SK-N-SH (cell line): ENCODE results near the gene TRIM71. TPM values are rescaled to one million over a fixed set of nuclear protein-coding genes. Genes with fewer than 3 reads are reported as not detected.

Experiments used
- CTCF ChIA-PET: fragments of 300-600, 350-600 bp; formaldehyde crosslinking; extraction: SDS; loops from one replicate; lab custom pipeline; 2021; lab: Yijun Ruan, JAX
- POLR2A ChIA-PET: fragments of 350-600 bp; sonication (Branson Sonifier 250); formaldehyde crosslinking; extraction: SDS; loops from one replicate; lab custom pipeline; 2020; ENCODE audit warnings: antibody characterized with exemption, inconsistent platforms; lab: Yijun Ruan, JAX
- DNase-seq: peaks from one replicate; pipeline ENCODE4 v3.0.0; 2012
- H2AFZ ChIP-seq: fragments of 200-600 bp; sonication (generic); 2 replicates; pipeline ENCODE4 v1.8.1; 2016; ENCODE audit warnings: antibody characterized with exemption, mild to moderate bottlenecking, low read depth
- H3F3A ChIP-seq: fragments of 200-600 bp; sonication (generic); replicated peaks from 2 replicates; pipeline ENCODE3; 2016; ENCODE audit warnings: antibody characterized with exemption, mild to moderate bottlenecking; ENCODE audit not compliant: insufficient read depth
- H3K27ac ChIP-seq, 2 experiments: fragments of 200-500 bp in 1 of 2; fragments of 200-600 bp in 1 of 2; sonication (Bioruptor generic) in 1 of 2; sonication (generic), shearing (Covaris generic) in 1 of 2; 2 replicates each; pipeline versions ENCODE4 v1.5.1 to v1.6.1; 2014 to 2016; ENCODE audit warnings: low read depth in 2 of 2, inconsistent platforms in 1 of 2, low read length in 1 of 2, mild to moderate bottlenecking in 1 of 2, mixed read lengths in 1 of 2
- H3K27me3 ChIP-seq: fragments of 200-600 bp; sonication (generic), shearing (Covaris generic); 2 replicates; pipeline ENCODE4 v1.6.1; 2016; ENCODE audit warnings: mixed run types; ENCODE audit not compliant: insufficient read depth
- H3K36me3 ChIP-seq, 2 experiments: fragments of 200-500 bp in 1 of 2; fragments of 200-600 bp in 1 of 2; sonication (Bioruptor generic) in 1 of 2; sonication (generic) in 1 of 2; replicated peaks in 1 of 2; 2 replicates each; pipeline versions ENCODE3 to v1.5.1; 2014 to 2016; ENCODE audit warnings: low read length in 1 of 2, mild to moderate bottlenecking in 1 of 2; ENCODE audit not compliant: insufficient read depth in 2 of 2, control insufficient read depth in 1 of 2
- H3K4me1 ChIP-seq, 2 experiments: fragments of 200-500 bp in 1 of 2; fragments of 200-600 bp in 1 of 2; sonication (Bioruptor generic) in 1 of 2; sonication (generic), shearing (Covaris generic) in 1 of 2; 2 replicates each; pipeline versions ENCODE4 v1.5.1 to v1.6.1; 2014 to 2016; ENCODE audit warnings: low read depth in 1 of 2, low read length in 1 of 2, mixed run types in 1 of 2; ENCODE audit not compliant: insufficient read depth in 2 of 2, control insufficient read depth in 1 of 2
- H3K4me2 ChIP-seq: fragments of 200-600 bp; sonication (generic), shearing (Covaris generic); 2 replicates; pipeline ENCODE4 v1.6.1; 2017; ENCODE audit warnings: mixed run types
- H3K4me3 ChIP-seq, 2 experiments: fragments of 200-500 bp in 1 of 2; fragments of 200-600 bp in 1 of 2; sonication (Bioruptor generic) in 1 of 2; sonication (generic), shearing (Covaris generic) in 1 of 2; 2 replicates each; pipeline versions ENCODE4 v1.5.1 to v1.8.1; 2014 to 2016; ENCODE audit warnings: low read depth in 2 of 2, inconsistent platforms in 1 of 2, low read length in 1 of 2, mild to moderate bottlenecking in 1 of 2, mixed read lengths in 1 of 2, moderate library complexity in 1 of 2
- H3K79me2 ChIP-seq: fragments of 200-600 bp; sonication (generic); 2 replicates; pipeline ENCODE4 v1.8.1; 2017; ENCODE audit warnings: mild to moderate bottlenecking; ENCODE audit not compliant: insufficient read depth
- H3K9ac ChIP-seq: fragments of 200-600 bp; sonication (generic); 2 replicates; pipeline ENCODE4 v1.6.1; 2017; ENCODE audit warnings: mixed run types
- H3K9me2 ChIP-seq: fragments of 200-600 bp; sonication (generic); 2 replicates; pipeline ENCODE4 v1.6.1; 2017; ENCODE audit warnings: mixed run types
- H3K9me3 ChIP-seq: fragments of 200-600 bp; sonication (generic); 2 replicates; pipeline ENCODE4 v1.6.1; 2017; ENCODE audit warnings: mixed run types, mild to moderate bottlenecking, moderate library complexity
- H4K20me1 ChIP-seq: fragments of 200-600 bp; sonication (generic); 2 replicates; pipeline ENCODE4 v1.6.1; 2017; ENCODE audit warnings: mild to moderate bottlenecking, mixed run types; ENCODE audit not compliant: insufficient read depth
- ELF1 ChIP-seq: IDR thresholded peaks from 2 replicates; pipeline ENCODE4 v1.4.0; 2012
- FOSL2 ChIP-seq: IDR thresholded peaks from 2 replicates; pipeline ENCODE4 v1.4.0; 2012; ENCODE audit warnings: low read depth, mild to moderate bottlenecking, moderate library complexity, borderline replicate concordance
- FOXM1 ChIP-seq: IDR thresholded peaks from 2 replicates; pipeline ENCODE4 v1.4.0; 2012; ENCODE audit warnings: low read depth, mild to moderate bottlenecking
- GABPA ChIP-seq: IDR thresholded peaks from 2 replicates; pipeline ENCODE4 v1.4.0; 2012; ENCODE audit warnings: low read depth, mild to moderate bottlenecking
- GATA2 ChIP-seq: sonication (generic); formaldehyde crosslinking; IDR thresholded peaks from 2 replicates; pipeline ENCODE4 v1.5.0; 2020; ENCODE audit warnings: mild to moderate bottlenecking, missing genetic modification reagents
- NFIC ChIP-seq: IDR thresholded peaks from 2 replicates; pipeline ENCODE4 v1.4.0; 2012; ENCODE audit warnings: borderline replicate concordance
- POLR2AphosphoS5 ChIP-seq: IDR thresholded peaks from 2 replicates; pipeline ENCODE4 v1.6.1; 2012; ENCODE audit warnings: low read depth, low read length
- RAD21 ChIP-seq: IDR thresholded peaks from 2 replicates; pipeline ENCODE4 v1.6.1; 2012; ENCODE audit warnings: mild to moderate bottlenecking, low read length
- RCOR1 ChIP-seq: fragments of 150-350 bp; IDR thresholded peaks from 2 replicates; pipeline ENCODE4 v1.6.1; 2017; ENCODE audit warnings: antibody characterized with exemption, low read length
- RFX5 ChIP-seq: IDR thresholded peaks from 2 replicates; pipeline ENCODE4 v1.6.1; 2012; ENCODE audit warnings: mild to moderate bottlenecking, improper control_type of control experiment, low read length
- RXRA ChIP-seq: IDR thresholded peaks from 2 replicates; pipeline ENCODE4 v1.4.0; 2012; ENCODE audit warnings: low read depth, mild to moderate bottlenecking, borderline replicate concordance
- SIN3A ChIP-seq: IDR thresholded peaks from 2 replicates; pipeline ENCODE4 v1.6.1; 2012; ENCODE audit warnings: low read depth, mild to moderate bottlenecking, low read length, moderate library complexity, borderline replicate concordance
- SMC3 ChIP-seq: IDR thresholded peaks from 2 replicates; pipeline ENCODE4 v1.6.1; 2012; ENCODE audit warnings: low read depth, low read length, improper control_type of control experiment
- TAF1 ChIP-seq: IDR thresholded peaks from 2 replicates; pipeline ENCODE4 v1.6.1; 2012; ENCODE audit warnings: low read depth, mild to moderate bottlenecking, low read length, moderate library complexity, borderline replicate concordance
- TEAD4 ChIP-seq: IDR thresholded peaks from 2 replicates; pipeline ENCODE4 v1.4.0; 2012; ENCODE audit warnings: mild to moderate bottlenecking, borderline replicate concordance; ENCODE audit not compliant: insufficient read depth
- YY1 ChIP-seq: IDR thresholded peaks from 2 replicates; pipeline ENCODE4 v1.4.0; 2012; ENCODE audit warnings: low read depth, mild to moderate bottlenecking
- WGBS: methylation state at CpG from one replicate; pipeline ENCODE4 v1.1.6; 2017; ENCODE audit warnings: low lambda C conversion rate; 5-methylcytosine and 5-hydroxymethylcytosine counted together
- polyA plus RNA-seq, 3 experiments: library from polyadenylated mRNA; depleted of rRNA; stranded (reverse); fragments of >200 nt; gene quantifications; 2 replicates each; pipeline ENCODE4 v1.2.3, GENCODE V29; 2012
- TF ChIP-seq, protein P1 (sequence below): fragments of 200-600 bp; sonication (generic); IDR thresholded peaks from 2 replicates; pipeline ENCODE4 v1.6.1; 2017; ENCODE audit warnings: antibody characterized with exemption, mild to moderate bottlenecking, moderate library complexity
- TF ChIP-seq, protein P2 (sequence below): fragments of 150-350 bp; IDR thresholded peaks from 2 replicates; pipeline ENCODE4 v1.6.1; 2016; ENCODE audit warnings: mild to moderate bottlenecking, low read depth, low read length

TRIM71 gene
- polyA plus RNA-seq, 1 of the 3 experiments (the other 2 are of a cell fraction) = not detected

DNA sequence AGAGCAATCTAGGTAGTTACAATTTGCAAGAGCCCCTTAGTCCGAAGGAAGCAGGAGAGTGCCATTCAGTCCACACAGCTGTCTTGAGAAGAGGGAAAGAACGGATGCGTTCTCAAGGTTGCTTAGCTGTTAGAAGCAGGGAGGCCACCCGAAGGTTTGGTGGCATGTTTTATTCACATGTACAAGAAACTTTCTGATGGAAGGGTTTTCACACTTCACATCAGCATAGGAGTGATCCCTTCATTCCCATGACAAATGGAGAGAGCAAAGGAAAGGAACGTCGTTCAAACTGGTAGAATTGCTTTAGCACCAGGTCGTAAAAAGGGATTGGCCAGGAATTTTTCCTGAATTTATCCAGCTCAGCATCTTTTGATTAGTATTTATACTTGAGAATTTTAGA lies 53.5 kb downstream of the TRIM71 start:
- 97% methylated on average over 7 of the region's 7 CpGs for WGBS
- Histone ChIP-seq H3K4me3 (no peak overlapping the region), H3F3A (no peaks in the 10 kb centered on the region), H3K9ac (no peak overlapping the region), H3K9me2 (no peaks in the 10 kb centered on the region), H3K36me3 (no peaks in the 10 kb centered on the region), H3K27me3 (no peaks in the 10 kb centered on the region), H4K20me1 (no peaks in the 10 kb centered on the region), H3K4me1 (no peaks in the 10 kb centered on the region), H3K79me2 (no peaks in the 10 kb centered on the region), H2AFZ (no peak overlapping the region), H3K27ac (no peak overlapping the region), H3K4me2 (no peak overlapping the region), H3K9me3 (no peaks in the 10 kb centered on the region)
- ChIA-PET POLR2A (no interaction called here), CTCF (no interaction called here)
- no peak for DNase-seq
- TF ChIP-seq, protein P1, sequence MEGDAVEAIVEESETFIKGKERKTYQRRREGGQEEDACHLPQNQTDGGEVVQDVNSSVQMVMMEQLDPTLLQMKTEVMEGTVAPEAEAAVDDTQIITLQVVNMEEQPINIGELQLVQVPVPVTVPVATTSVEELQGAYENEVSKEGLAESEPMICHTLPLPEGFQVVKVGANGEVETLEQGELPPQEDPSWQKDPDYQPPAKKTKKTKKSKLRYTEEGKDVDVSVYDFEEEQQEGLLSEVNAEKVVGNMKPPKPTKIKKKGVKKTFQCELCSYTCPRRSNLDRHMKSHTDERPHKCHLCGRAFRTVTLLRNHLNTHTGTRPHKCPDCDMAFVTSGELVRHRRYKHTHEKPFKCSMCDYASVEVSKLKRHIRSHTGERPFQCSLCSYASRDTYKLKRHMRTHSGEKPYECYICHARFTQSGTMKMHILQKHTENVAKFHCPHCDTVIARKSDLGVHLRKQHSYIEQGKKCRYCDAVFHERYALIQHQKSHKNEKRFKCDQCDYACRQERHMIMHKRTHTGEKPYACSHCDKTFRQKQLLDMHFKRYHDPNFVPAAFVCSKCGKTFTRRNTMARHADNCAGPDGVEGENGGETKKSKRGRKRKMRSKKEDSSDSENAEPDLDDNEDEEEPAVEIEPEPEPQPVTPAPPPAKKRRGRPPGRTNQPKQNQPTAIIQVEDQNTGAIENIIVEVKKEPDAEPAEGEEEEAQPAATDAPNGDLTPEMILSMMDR = no peak
- TF ChIP-seq RXRA (no peak), NFIC (no peak), FOXM1 (no peak), YY1 (no peak), GATA2 (CRISPR knock-in tag) (no peak), RAD21 (no peak), FOSL2 (no peak), RCOR1 (no peak), RFX5 (no peak), TEAD4 (no peak), SIN3A (no peak), ELF1 (no peak), SMC3 (no peak), GABPA (no peak), POLR2AphosphoS5 (no peak), TAF1 (no peak)
- TF ChIP-seq, protein P2, sequence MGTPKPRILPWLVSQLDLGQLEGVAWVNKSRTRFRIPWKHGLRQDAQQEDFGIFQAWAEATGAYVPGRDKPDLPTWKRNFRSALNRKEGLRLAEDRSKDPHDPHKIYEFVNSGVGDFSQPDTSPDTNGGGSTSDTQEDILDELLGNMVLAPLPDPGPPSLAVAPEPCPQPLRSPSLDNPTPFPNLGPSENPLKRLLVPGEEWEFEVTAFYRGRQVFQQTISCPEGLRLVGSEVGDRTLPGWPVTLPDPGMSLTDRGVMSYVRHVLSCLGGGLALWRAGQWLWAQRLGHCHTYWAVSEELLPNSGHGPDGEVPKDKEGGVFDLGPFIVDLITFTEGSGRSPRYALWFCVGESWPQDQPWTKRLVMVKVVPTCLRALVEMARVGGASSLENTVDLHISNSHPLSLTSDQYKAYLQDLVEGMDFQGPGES = no peak
